Hepatocyte (in vitro differentiated cells): ENCODE measurements around the gene TEDC1.
A peak's percentile ranks its signal among the peaks of the same experiment; 100 is the strongest.

ENCODE experiments used
- CTCF ChIP-seq: fragments of 200-600 bp; sonication (generic); IDR thresholded peaks from 2 replicates; pipeline ENCODE4 v1.5.1; 2016; ENCODE audit warnings: antibody characterized with exemption, mild to moderate bottlenecking; ENCODE audit not compliant: poor library complexity
- EZH2 ChIP-seq: fragments of 200-600 bp; sonication (generic); IDR thresholded peaks from 2 replicates; pipeline ENCODE4 v1.6.1; 2016; ENCODE audit warnings: antibody characterized with exemption, mild to moderate bottlenecking, borderline replicate concordance

- TF ChIP-seq CTCF (peak; percentile 59), EZH2 (no peak)
Measured at GRCh38 chr14:105527826-105528585, 37.0 kb downstream of the TEDC1 start.
